GM18507 (cell line): Measurements from ENCODE around the gene ZMYND15.
A peak's percentile ranks its signal among the peaks of the same experiment; 100 is the strongest.

Source experiments
- DNase-seq: peaks from one replicate; pipeline ENCODE4 v3.0.0; 2011; ENCODE audit warnings: low read depth; ENCODE audit not compliant: insufficient read length; ENCODE audit errors: extremely low spot score
- FAIRE-seq: peaks from 2 replicates; lab custom pipeline; 2011; peaks lifted over from hg19 to GRCh38; lab: Jason Lieb, UNC

ZMYND15 gene

GRCh38 chr17:4777969-4778760 is 38.5 kb downstream of the ZMYND15 start:
- FAIRE-seq = no peak

GRCh38 chr17:4780325-4780955 is 40.8 kb downstream of the ZMYND15 start:
- DNase-seq = no peak
- FAIRE-seq = no peak

More at GRCh38 chr17:4777969-4778760, 38.5 kb downstream of the ZMYND15 start:
- no peak for DNase-seq

- FAIRE-seq (no peak), DNase-seq (no peak)
These were observed 43.0 kb downstream of the ZMYND15 start for GRCh38 chr17:4782652-4783051.

GRCh38 chr17:4785311-4786105 is 45.9 kb downstream of the ZMYND15 start:
- FAIRE-seq = no peak
- DNase-seq = no peak

GRCh38 chr17:4786106-4786511 is 46.5 kb downstream of the ZMYND15 start, which contains the start of gene VMO1:
VMO1 (minus strand) TSS chr17:4786364; CDS start chr17:4786352, 12 bp downstream.
- FAIRE-seq (no peak), DNase-seq (no peak)

GRCh38 chr17:4786516-4786915 is 46.9 kb downstream of the ZMYND15 start:
- FAIRE-seq (no peak), DNase-seq (no peak)

GRCh38 chr17:4788159-4788806 is 48.6 kb downstream of the ZMYND15 start:
- FAIRE-seq = no peak

GRCh38 chr17:4788807-4789700 is 49.4 kb downstream of the ZMYND15 start, which contains the start of gene GLTPD2:
GLTPD2 (plus strand) TSS chr17:4788964; CDS start chr17:4789012, 48 bp downstream.
- DNase-seq (no peak), FAIRE-seq (no peak)

More at GRCh38 chr17:4788159-4788806, 48.6 kb downstream of the ZMYND15 start:
- no peak for DNase-seq

GRCh38 chr17:4789701-4789950 is 50.0 kb downstream of the ZMYND15 start:
- FAIRE-seq (no peak), DNase-seq (no peak)

GRCh38 chr17:4789951-4790704 is 50.5 kb downstream of the ZMYND15 start:
- DNase-seq = peak; percentile 82
- peak; percentile 76 for FAIRE-seq

- FAIRE-seq (no peak), DNase-seq (no peak)
These were observed 51.1 kb downstream of the ZMYND15 start for GRCh38 chr17:4790705-4791088.

GRCh38 chr17:4795168-4795567 is 55.5 kb downstream of the ZMYND15 start:
- DNase-seq (no peak), FAIRE-seq (no peak)
